ENCODE results near the gene EXOC3L4.

DNA sequence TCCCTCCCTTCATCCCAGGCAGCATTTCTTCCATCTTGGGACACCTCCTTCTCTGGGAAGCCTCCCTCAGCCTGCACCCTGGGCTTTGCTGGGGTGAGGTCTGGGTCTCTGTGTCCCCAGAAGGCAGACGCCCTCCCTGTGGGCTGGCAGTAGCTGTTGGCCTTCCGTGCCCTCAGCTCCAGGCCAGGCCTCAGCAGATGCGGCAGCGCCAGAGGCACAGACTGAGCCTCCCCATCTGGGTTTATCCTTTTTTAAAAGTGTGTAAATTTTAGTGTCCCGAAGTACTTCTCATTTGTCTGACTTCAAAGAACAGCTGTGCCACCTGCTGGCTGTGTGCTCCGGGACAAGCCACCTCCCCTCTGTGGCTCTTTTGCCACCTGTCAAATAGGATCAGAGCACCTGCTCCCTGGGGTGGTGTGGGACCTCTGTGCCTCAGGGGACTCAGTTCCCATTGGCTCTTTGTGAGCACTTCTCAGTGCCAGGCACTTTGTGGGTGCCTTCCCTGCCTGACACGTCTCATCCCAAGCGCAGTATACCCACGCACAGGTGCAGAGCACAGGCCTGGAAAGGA, 11.1 kb downstream of the EXOC3L4 start:
- no peak for TF ChIP-seq FOXA1 (IDR thresholded peaks at IDR 0.05; ENCODE audit: borderline replicate concordance)
- TF ChIP-seq CREM (IDR thresholded peaks at IDR 0.05; ENCODE audit: low read depth) = no peak
- TF ChIP-seq SREBF2 (CRISPR knock-in tag; IDR thresholded peaks at IDR 0.05) = no peak
- TF ChIP-seq POLR2AphosphoS2 (IDR thresholded peaks at IDR 0.05; ENCODE audit: low read length) = no peak
- TF ChIP-seq, protein P1, sequence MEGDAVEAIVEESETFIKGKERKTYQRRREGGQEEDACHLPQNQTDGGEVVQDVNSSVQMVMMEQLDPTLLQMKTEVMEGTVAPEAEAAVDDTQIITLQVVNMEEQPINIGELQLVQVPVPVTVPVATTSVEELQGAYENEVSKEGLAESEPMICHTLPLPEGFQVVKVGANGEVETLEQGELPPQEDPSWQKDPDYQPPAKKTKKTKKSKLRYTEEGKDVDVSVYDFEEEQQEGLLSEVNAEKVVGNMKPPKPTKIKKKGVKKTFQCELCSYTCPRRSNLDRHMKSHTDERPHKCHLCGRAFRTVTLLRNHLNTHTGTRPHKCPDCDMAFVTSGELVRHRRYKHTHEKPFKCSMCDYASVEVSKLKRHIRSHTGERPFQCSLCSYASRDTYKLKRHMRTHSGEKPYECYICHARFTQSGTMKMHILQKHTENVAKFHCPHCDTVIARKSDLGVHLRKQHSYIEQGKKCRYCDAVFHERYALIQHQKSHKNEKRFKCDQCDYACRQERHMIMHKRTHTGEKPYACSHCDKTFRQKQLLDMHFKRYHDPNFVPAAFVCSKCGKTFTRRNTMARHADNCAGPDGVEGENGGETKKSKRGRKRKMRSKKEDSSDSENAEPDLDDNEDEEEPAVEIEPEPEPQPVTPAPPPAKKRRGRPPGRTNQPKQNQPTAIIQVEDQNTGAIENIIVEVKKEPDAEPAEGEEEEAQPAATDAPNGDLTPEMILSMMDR (IDR thresholded peaks at IDR 0.05 in 2 of 3, conservative IDR thresholded peaks at IDR 0.05 in 1 of 3; ENCODE audit: insufficient read depth in 2 of 3, low read depth in 1 of 3, low read length in 3 of 3) = peak in 2 of 3 experiments; percentile 20 to 37; a peak in 2 of 6 replicates
- no peak for TF ChIP-seq ZBTB7A (IDR thresholded peaks at IDR 0.05; ENCODE audit: borderline replicate concordance, control insufficient read depth, low read depth, low read length)
- TF ChIP-seq NONO (IDR thresholded peaks at IDR 0.05; ENCODE audit: low read depth in 2 of 2, low read length in 1 of 2) = no peak
- TF ChIP-seq POLR2A (conservative IDR thresholded peaks at IDR 0.05) = no peak
- no peak for TF ChIP-seq CBFB (CRISPR knock-in tag; IDR thresholded peaks at IDR 0.05)
